K562 (cell line): ENCODE results near the gene NAPA. TPM values are rescaled to one million over a fixed set of nuclear protein-coding genes. Genes with fewer than 3 reads are reported as not detected.

Experiments
- ATAC-seq: fragments of 200-7000 bp; cut with Tn5 transposase; 3 replicates; pipeline ENCODE4 v1.9.1; 2020; ENCODE audit warnings: moderate library complexity
- BruUV-seq: library from RNA; stranded (reverse); fragments of 400-500 nt; replicated peaks from 2 replicates; lab custom pipeline; 2021; lab: Mats Ljungman, UMichigan
- CTCF ChIA-PET: fragments of 300-600 bp; formaldehyde crosslinking; extraction: SDS; loops from one replicate; lab custom pipeline; 2021; ENCODE audit warnings: low intra/inter-chr PET ratio; lab: Yijun Ruan, JAX
- POLR2A ChIA-PET: fragments of 300-600, 350-650 bp; sonication (Branson Sonifier 250); formaldehyde crosslinking; extraction: SDS; loops from one replicate; lab custom pipeline; 2021; ENCODE audit warnings: antibody characterized with exemption, inconsistent platforms; lab: Yijun Ruan, JAX
- DNase-seq, 4 experiments: peaks; one replicate each; pipeline versions ENCODE4 v3.0.0 to v3.0.0-alpha.2; 2011 to 2018; ENCODE audit warnings: low spot score in 3 of 4, mixed read lengths in 3 of 4; ENCODE audit errors: extremely low read depth in 1 of 4
- FAIRE-seq: peaks from 2 replicates; lab custom pipeline; 2011; peaks lifted over from hg19 to GRCh38; lab: Jason Lieb, UNC
- H2AFZ ChIP-seq: 2 replicates; pipeline ENCODE4 v1.6.0; 2011; ENCODE audit warnings: low read depth, low read length, control low read depth, inconsistent platforms
- H3K27ac ChIP-seq: fragments of 200-600 bp; 3 replicates; pipeline ENCODE4 v1.8.0; 2011; ENCODE audit warnings: low read depth, mild to moderate bottlenecking, control low read depth, inconsistent platforms, low read length, moderate library complexity, mixed read lengths; ENCODE audit errors: extremely low read depth
- H3K27me3 ChIP-seq, 2 experiments: fragments of 300-600 bp in 1 of 2; 2 replicates in 1 of 2; 3 replicates in 1 of 2; pipeline versions ENCODE4 v1.6.0 to v1.8.0; 2011; ENCODE audit warnings: inconsistent platforms in 2 of 2, low read length in 2 of 2, mild to moderate bottlenecking in 1 of 2, mixed read lengths in 1 of 2, moderate library complexity in 1 of 2; ENCODE audit not compliant: control insufficient read depth in 2 of 2, insufficient read depth in 2 of 2
- H3K36me3 ChIP-seq: fragments of 300-600 bp; 3 replicates; pipeline ENCODE4 v1.8.0; 2011; ENCODE audit warnings: mild to moderate bottlenecking, low read length, inconsistent platforms; ENCODE audit not compliant: control insufficient read depth, insufficient read depth
- H3K4me1 ChIP-seq, 2 experiments: fragments of 200-600 bp in 1 of 2; replicated peaks in 1 of 2; 2 replicates in 1 of 2; 3 replicates in 1 of 2; pipeline versions ENCODE4 v1.5.1 to v1.8.0; 2011; ENCODE audit warnings: inconsistent platforms in 2 of 2, low read length in 2 of 2, mild to moderate bottlenecking in 1 of 2, mixed read lengths in 1 of 2, moderate library complexity in 1 of 2; ENCODE audit not compliant: control insufficient read depth in 2 of 2, insufficient read depth in 2 of 2
- H3K4me2 ChIP-seq: 2 replicates; pipeline ENCODE4 v1.6.1; 2011; ENCODE audit warnings: low read length, control low read depth, inconsistent platforms, mixed read lengths; ENCODE audit not compliant: insufficient read depth
- H3K4me3 ChIP-seq: fragments of 200-600 bp; sonication (generic), shearing (Covaris generic); 2 replicates; pipeline ENCODE4 v1.5.1; 2016; ENCODE audit warnings: control low read depth, inconsistent platforms
- H3K79me2 ChIP-seq: fragments of 200-600 bp; 3 replicates; pipeline ENCODE4 v1.8.0; 2011; ENCODE audit warnings: low read length, inconsistent platforms; ENCODE audit not compliant: control insufficient read depth, insufficient read depth
- H3K9ac ChIP-seq, 2 experiments: 2 replicates each; pipeline versions ENCODE4 v1.6.0 to v1.6.1; 2011; ENCODE audit warnings: low read depth in 2 of 2, low read length in 2 of 2, control low read depth in 1 of 2, inconsistent platforms in 1 of 2, mild to moderate bottlenecking in 1 of 2, mixed read lengths in 1 of 2; ENCODE audit not compliant: insufficient read depth in 1 of 2
- H3K9me1 ChIP-seq: one replicate; pipeline ENCODE4 v1.6.0; 2011; ENCODE audit warnings: inconsistent platforms, mild to moderate bottlenecking, low read length, moderate library complexity; ENCODE audit not compliant: control insufficient read depth, insufficient read depth
- H3K9me3 ChIP-seq: replicated peaks from 2 replicates; pipeline ENCODE4 v1.5.1; 2011; ENCODE audit warnings: low read depth, low read length, inconsistent platforms; ENCODE audit not compliant: control insufficient read depth, insufficient read depth
- H4K20me1 ChIP-seq: replicated peaks from 2 replicates; pipeline ENCODE4 v1.6.1; 2011; ENCODE audit warnings: low read length, inconsistent platforms, mixed read lengths; ENCODE audit not compliant: control insufficient read depth, insufficient read depth
- CTCFL ChIP-seq: IDR thresholded peaks from 2 replicates; pipeline ENCODE4 v1.6.1; 2011; ENCODE audit warnings: borderline replicate concordance, low read depth, mild to moderate bottlenecking, moderate library complexity, low read length; ENCODE audit not compliant: insufficient read depth, poor library complexity, severe bottlenecking
- DMBX1 ChIP-seq: fragments of 250-450 bp; sonication (Bioruptor Pico); IDR thresholded peaks from 2 replicates; pipeline ENCODE4 v1.8.0; 2022; ENCODE audit warnings: inconsistent platforms, mild to moderate bottlenecking, moderate library complexity, borderline replicate concordance
- DNMT1 ChIP-seq: fragments of 450-650 bp; IDR thresholded peaks from 2 replicates; pipeline ENCODE4 v1.6.1; 2016; ENCODE audit warnings: antibody characterized with exemption, mild to moderate bottlenecking
- GMEB1 ChIP-seq: fragments of 250-450 bp; sonication (Bioruptor Pico); IDR thresholded peaks from 2 replicates; pipeline ENCODE4 v1.4.0; 2020; ENCODE audit warnings: mild to moderate bottlenecking
- HDAC2 ChIP-seq: fragments of 450-650 bp; IDR thresholded peaks from 2 replicates; pipeline ENCODE4 v1.6.1; 2016; ENCODE audit warnings: mild to moderate bottlenecking
- HOMEZ ChIP-seq: fragments of 250-450 bp; sonication (Bioruptor Pico); IDR thresholded peaks from 2 replicates; pipeline ENCODE4 v1.4.0; 2020; ENCODE audit warnings: mild to moderate bottlenecking, moderate library complexity
- MCM7 ChIP-seq, 2 experiments: fragments of 450-650 bp; IDR thresholded peaks; 2 replicates each; pipeline ENCODE4 v1.6.1; 2016 to 2018
- NFE2L1 ChIP-seq: fragments of 450-650 bp; IDR thresholded peaks from 2 replicates; pipeline ENCODE4 v1.6.1; 2016; ENCODE audit warnings: missing genetic modification characterization, low read depth, mild to moderate bottlenecking, missing compliant biosample characterization, moderate library complexity, borderline replicate concordance
- NFYB ChIP-seq: IDR thresholded peaks from 2 replicates; pipeline ENCODE4 v1.6.1; 2011; ENCODE audit warnings: mild to moderate bottlenecking, moderate library complexity; ENCODE audit not compliant: insufficient read length; ENCODE audit errors: extremely low read depth
- RBM17 ChIP-seq: fragments of 200-400 bp; formaldehyde crosslinking; IDR thresholded peaks from 2 replicates; pipeline ENCODE4 v1.6.1; 2017; ENCODE audit warnings: low read depth, mild to moderate bottlenecking, low read length, borderline replicate concordance
- SNRNP70 ChIP-seq: fragments of 200-400 bp; formaldehyde crosslinking; optimal IDR thresholded peaks from 2 replicates; pipeline ENCODE3; 2017; ENCODE audit warnings: low read depth, low read length
- TFAP4 ChIP-seq: sonication (generic); formaldehyde crosslinking; IDR thresholded peaks from 2 replicates; pipeline ENCODE4 v1.8.0; 2022; ENCODE audit warnings: missing genetic modification reagents, mild to moderate bottlenecking, moderate library complexity, borderline replicate concordance
- ZFPM2 ChIP-seq: fragments of 250-450 bp; sonication (Bioruptor Pico); IDR thresholded peaks from 2 replicates; pipeline ENCODE4 v1.5.1; 2022; ENCODE audit warnings: mild to moderate bottlenecking
- ZNF76 ChIP-seq: fragments of 250-450 bp; sonication (Bioruptor Pico); IDR thresholded peaks from 2 replicates; pipeline ENCODE4 v1.4.0; 2020; ENCODE audit warnings: mild to moderate bottlenecking, moderate library complexity, borderline replicate concordance
- WGBS: fragments of 100-300 bp; shearing (Covaris generic); methylation state at CpG from one replicate; pipeline ENCODE4 v1.1.6; 2016; ENCODE audit warnings: low coverage, mixed read lengths; ENCODE audit not compliant: insufficient coverage; ENCODE audit errors: missing lambda C conversion rate; 5-methylcytosine and 5-hydroxymethylcytosine counted together
- in situ Hi-C: fragments of 300-500 bp; cut with MboI; formaldehyde crosslinking; loops from 4 replicates; pipeline ENCODE4 v1.15.0; 2018; ENCODE audit warnings: inconsistent platforms, mixed read lengths
- intact Hi-C: fragments of 100-400 bp; cut with micrococcal nuclease; formaldehyde crosslinking; loops from 2 replicates; pipeline ENCODE4 v1.14.2; 2022
- polyA plus RNA-seq, 8 experiments: library from polyadenylated mRNA; depleted of rRNA in 4 of 8; stranded (reverse) in 5 of 8; unstranded in 3 of 8; fragments of >200 nt; fragmentation: Nextera tagmentation in 2 of 8; fragmentation: Illumina TruSeq in 1 of 8; extraction: Ambion mirVana in 2 of 8; extraction: Trizol in 1 of 8; gene quantifications; 2 replicates each; pipeline versions ENCODE4 v1.2.1 to v1.2.3, GENCODE V29; 2011 to 2014; ENCODE audit warnings: inconsistent platforms in 1 of 8, missing spikeins in 1 of 8
- total RNA-seq, 7 experiments: library from RNA; depleted of rRNA in 6 of 7; stranded (reverse); fragments of >200 nt in 6 of 7; fragmentation: Illumina TruSeq in 2 of 7; extraction: Trizol in 2 of 7; gene quantifications; 2 replicates each; pipeline versions ENCODE4 v1.2.1 to v1.2.3, GENCODE V29; 2011 to 2021; ENCODE audit warnings: low replicate concordance in 1 of 7

NAPA gene
- total and polyA plus RNA-seq, 9 of the 15 experiments (the other 6 are each of a cell fraction or from before 2014, with no cell fraction given): 5.4 to 98.6 (median 77.5) TPM

- BruUV-seq: no TSS peak
- no peak for FAIRE-seq
- intact Hi-C loops: loop anchor here (10.0 kb wide), 1 partner anchor 159 kb away; the partner anchor contains the start of gene BICRA
- TF ChIP-seq CTCFL (no peak), NFE2L1 (tag) (no peak), GMEB1 (CRISPR knock-in tag) (no peak), HDAC2 (peak; percentile 27; the same call in 1 of the 2 replicates), SNRNP70 (no peak), HOMEZ (no peak), MCM7 (IDR thresholded peaks at IDR 0.05) (no peak), RBM17 (no peak), TFAP4 (CRISPR knock-in tag) (peak; percentile 70), DMBX1 (CRISPR knock-in tag) (no peak), DNMT1 (no peak), ZNF76 (CRISPR knock-in tag) (no peak), ZFPM2 (no peak), NFYB (no peak)
These were observed 69.3 kb downstream of the NAPA start for GRCh38 chr19:47445527-47445926.

More at GRCh38 chr19:47445527-47445926, 69.3 kb downstream of the NAPA start:
- no peak for ATAC-seq
- no peaks in the 10 kb centered on the region for H3K36me3 ChIP-seq
- CTCF ChIA-PET: no interaction called here
- H3K9me1 ChIP-seq: peaks cover 5% of the 10 kb centered on the region
- H3K27me3 ChIP-seq: peaks cover 21 to 44% of the 10 kb centered on the region in 2 experiments; a peak in 4 of 5 replicates
- H3K9me3 ChIP-seq: no peaks in the 10 kb centered on the region
- no peak for DNase-seq
- peak overlapping the region in 1 of 2 experiments; percentile 82; a peak in 1 of 4 replicates for H3K9ac ChIP-seq
- H3K4me2 ChIP-seq: peak overlapping the region; percentile 97
- H3K4me3 ChIP-seq: peak overlapping the region; percentile 5; the same call in 1 of the 2 replicates
- WGBS: 0% methylated on average over 4 of the region's 4 CpGs
- no peaks in the 10 kb centered on the region for H3K79me2 ChIP-seq
- POLR2A ChIA-PET: interaction anchor here (0.7 to 0.9 kb wide), 2 partner anchors 9 to 16 kb away, joined by 3 to 6 read pairs; no protein-coding TSS in a partner anchor
- H2AFZ ChIP-seq: no peak overlapping the region
- H3K4me1 ChIP-seq: peaks cover 13 to 39% of the 10 kb centered on the region in 2 experiments; a peak in 4 of 5 replicates
- in situ Hi-C loops: no loop called here
- H3K27ac ChIP-seq: no peak overlapping the region
- peaks cover 7% of the 10 kb centered on the region; the same call in 1 of the 2 replicates for H4K20me1 ChIP-seq
